OCI-M2 (cell line): ENCODE results near the gene NOTCH4.

Source experiments
- DNase-seq: peaks from one replicate; lab custom pipeline; 2025; ENCODE audit not compliant: unreplicated experiment; lab: John Stamatoyannopoulos, UW

The NOTCH4 gene

DNA sequence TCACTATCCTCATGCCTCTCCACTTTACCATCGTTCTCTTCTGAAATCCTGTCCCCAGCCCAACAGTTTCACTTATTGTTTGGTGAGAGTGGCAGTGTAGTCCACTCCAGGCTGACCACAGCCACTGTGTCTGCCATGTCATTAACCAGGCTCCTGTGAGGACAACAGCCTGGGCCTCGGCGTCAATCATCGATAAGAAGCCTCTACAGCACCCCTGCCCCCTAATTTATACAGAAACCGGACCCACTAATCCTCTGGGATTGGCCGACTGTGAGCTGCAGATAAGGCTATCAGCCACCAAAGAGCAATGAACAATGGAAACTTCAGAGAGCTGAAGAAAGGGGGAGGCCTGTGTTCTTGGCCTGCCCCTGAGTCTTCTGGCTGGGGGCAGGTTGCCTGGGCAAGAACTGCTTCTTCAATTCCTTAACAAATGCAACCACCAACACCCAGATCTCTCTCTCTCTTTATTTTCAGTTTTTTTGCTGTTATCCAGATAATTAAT is 56.1 kb downstream of the NOTCH4 start:
- peak; percentile 73 for DNase-seq

DNA sequence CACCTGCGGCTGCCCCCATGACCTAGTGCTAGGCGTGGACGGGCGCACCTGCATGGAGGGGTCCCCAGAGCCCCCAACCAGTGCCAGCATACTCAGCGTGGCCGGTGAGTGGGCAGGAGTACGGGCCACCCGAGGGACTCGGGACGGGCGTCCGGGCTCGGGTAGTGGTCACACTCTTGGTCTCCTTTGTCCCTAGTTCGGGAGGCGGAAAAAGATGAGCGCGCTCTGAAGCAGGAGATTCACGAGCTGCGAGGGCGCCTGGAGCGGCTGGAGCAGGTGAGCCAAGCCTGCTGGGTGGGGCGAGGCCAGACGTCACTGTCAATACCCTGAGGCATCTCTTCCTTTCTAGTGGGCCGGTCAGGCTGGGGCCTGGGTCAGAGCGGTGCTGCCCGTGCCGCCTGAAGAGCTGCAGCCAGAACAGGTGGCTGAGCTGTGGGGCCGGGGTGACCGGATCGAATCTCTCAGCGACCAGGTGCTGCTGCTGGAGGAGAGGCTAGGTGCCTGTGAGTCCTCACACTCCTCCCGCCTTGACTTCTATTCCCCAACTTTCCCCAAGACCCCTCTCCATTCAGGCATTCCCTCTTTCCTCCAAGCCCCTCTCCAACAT is 56.6 kb downstream of the NOTCH4 start:
- DNase-seq, result no peak

DNA sequence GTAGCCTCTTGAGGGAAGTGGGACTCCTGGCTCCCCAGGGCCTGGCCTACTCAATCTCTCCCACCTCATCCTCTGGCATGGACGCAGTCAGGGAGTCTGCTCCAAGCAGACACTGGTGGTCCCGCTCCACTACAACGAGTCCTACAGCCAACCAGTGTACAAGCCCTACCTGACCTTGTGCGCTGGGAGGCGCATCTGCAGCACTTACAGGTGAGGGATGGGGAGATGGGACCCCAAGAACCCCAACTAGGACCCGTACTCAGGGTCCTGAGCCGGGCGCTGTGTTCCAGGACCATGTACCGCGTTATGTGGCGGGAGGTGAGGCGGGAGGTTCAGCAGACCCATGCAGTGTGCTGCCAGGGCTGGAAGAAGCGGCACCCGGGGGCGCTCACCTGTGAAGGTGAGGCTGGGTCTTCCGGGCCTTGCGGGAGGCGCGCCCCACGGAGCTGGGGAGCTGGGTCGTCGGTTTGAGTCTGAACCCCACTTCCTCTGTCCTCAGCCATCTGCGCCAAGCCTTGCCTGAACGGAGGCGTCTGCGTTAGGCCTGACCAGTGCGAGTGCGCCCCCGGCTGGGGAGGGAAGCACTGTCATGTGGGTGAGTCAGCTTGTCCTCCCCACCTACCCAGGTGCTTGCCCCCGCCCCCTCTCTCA is 57.3 kb downstream of the NOTCH4 start:
- no peak for DNase-seq

DNA sequence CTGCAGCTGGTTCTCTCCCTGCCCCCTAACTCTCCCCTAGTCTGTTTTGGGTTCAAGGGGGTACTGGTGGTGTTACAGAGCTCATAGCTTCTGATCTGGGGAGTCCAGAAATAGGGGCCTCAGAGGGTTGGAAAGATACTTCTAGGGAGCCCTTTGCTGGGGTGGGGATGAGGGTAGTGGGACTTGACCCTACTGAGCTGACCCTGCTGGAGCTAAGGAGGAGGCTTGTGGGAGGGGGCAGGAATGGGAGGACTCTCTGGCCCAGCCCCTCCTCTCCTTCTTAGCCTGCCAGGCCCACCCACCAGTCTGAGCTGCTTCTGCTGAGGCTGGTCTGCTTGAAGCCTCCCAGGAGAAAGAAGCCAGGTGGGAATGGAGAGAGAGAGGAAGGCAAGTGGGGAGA is 59.6 kb downstream of the NOTCH4 start, which contains the start of gene EGFL8:
TSS of gene EGFL8 (plus strand) at position 301 of the 400 bp plus-strand sequence. CDS start 1,571 bp downstream, outside the sequence.
- no peak for DNase-seq

DNA sequence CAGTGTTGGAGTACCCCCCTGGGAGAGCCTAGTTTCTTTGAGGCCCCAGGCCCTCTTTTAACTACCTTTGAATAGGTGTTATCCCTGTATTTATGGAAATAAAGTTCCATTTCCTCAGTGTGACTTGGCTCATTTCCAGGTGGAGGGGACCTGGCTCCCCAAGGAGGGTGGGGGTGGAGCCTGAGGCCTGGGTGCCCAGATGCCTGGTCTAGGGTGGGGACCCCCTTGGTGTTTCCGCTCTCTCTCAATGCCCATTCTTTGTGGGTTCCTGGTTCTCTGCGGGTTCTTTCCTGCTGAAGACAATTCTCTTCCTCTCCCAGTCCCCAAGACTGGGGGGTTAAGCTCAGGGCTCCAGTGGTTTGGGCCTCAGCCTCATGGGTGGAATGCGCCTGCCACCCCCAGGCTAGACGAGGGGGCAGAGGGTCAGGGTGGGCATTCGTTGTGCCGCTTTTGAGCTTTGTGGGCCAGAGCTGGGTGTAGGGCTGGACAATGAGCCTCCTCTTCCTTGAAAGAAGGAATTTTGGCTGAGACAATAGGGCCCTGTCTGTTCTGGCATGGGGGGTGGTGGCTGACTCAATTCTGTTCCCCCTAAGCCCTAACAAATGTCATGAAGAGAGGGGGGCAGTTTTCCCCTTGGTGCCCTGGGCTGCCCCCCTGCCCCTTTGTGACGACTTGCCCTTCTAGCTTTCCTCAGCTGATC is 60.2 kb downstream of the NOTCH4 start:
- DNase-seq, result no peak

DNA sequence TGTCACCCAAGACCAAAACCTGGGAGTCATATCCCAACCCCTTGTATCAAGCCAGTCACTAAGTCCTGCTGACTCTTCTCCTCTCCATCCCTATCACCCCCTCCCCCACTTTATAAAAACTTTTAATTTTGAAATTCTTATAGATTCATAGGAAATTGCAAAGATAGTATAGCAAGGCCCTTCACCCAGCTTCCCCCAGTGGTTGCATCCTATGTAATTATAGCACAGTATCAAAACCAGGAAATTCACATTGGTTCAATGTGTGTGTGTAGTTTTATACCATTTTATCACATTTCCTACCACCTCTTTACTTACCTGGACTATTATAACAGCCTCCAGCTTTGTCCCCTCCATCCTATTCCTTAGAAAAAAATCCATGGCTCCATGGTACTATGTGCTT is 65.8 kb downstream of the NOTCH4 start:
- no peak for DNase-seq

DNA sequence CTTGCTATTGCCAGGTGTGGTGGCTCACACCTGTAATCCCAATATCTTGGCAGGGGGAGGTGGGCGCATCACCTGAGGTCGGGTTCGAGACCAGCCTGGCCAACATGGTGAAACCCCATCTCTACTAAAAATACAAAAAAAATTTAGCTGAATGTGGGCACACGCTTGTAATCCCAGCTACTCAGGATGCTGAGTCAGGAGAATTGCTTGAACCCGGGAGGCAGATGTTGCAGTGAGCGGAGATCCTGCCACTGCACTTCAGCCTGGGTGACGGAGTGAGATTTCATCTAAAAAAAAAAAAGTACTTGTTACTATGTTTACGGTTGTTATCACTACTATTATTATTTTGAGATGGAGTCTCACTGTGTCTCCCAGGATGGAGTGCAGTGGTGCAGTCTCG is 67.0 kb downstream of the NOTCH4 start:
- DNase-seq, result no peak

DNA sequence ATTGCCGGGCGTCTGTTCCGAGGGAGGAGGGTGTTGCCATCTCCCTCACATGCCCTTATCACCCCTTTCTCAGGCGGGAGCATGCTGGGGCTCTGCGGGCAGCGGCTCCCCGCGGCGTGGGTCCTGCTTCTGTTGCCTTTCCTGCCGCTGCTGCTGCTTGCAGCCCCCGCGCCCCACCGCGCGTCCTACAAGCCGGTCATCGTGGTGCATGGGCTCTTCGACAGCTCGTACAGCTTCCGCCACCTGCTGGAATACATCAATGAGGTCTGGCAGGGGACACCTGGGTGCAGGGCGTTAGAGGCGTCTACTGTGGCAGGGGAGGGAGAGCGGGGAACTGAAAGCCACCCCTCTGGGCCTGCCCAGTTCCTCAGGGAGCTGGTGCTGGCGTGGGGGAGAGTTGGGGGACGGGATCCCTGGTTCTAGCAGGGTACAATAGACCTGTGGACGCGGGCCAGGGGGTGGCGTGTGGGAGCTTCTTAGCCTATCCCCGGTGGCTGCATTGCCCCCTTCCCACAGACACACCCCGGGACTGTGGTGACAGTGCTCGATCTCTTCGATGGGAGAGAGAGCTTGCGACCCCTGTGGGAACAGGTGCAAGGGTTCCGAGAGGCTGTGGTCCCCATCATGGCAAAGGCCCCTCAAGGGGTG is 69.2 kb downstream of the NOTCH4 start:
- DNase-seq, result no peak

DNA sequence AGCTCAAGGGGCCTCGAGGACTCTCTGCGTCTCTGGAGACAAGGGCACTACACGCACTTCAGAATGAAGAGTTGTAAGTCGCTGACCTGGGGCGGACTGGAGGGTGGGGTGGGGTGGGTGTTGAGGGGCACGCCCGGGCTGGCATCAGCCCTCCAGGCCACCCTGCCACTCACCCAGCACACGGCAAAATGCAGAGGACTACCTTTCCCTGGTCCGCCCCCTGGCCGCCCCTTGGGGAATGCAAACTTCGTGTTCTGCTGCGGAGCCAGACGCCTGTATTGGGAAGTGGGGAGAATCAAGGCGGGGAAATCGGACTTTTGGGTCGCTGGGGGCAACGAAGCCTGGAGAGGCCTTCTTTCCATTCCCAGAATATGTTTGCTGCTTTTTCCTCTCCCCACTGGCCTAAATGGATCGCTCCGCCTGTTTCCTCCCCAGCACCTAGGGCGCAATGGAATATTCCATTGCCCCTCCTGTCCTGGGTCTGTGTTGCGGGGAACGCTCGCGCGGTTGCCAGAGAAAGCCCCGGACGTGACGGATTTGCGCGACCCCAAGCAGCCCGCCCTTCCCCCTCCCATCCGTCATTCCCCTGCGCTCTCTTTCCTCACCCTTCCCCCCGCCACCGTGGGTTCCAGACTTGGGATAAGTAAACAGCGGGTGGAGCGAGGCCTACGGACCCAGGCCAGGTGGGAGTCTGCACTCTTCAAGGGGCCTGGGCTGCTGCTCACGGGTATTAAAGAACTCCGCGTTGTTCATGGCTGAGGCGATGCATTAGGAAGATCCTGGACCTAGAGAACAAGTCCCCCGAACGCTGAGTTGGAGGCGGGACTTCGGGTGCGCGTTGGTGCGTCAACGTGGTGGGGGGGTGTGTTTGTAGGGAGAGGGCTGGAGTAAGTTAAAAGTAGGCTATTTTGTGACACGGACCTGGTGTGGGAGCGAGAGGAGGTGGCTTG is 70.0 kb downstream of the NOTCH4 start, which contains the start of gene PPT2:
TSS of gene PPT2 (plus strand) at position 578 of the 950 bp plus-strand sequence. CDS start 454 bp downstream, outside the sequence.
- DNase-seq, result peak; percentile 59

DNA sequence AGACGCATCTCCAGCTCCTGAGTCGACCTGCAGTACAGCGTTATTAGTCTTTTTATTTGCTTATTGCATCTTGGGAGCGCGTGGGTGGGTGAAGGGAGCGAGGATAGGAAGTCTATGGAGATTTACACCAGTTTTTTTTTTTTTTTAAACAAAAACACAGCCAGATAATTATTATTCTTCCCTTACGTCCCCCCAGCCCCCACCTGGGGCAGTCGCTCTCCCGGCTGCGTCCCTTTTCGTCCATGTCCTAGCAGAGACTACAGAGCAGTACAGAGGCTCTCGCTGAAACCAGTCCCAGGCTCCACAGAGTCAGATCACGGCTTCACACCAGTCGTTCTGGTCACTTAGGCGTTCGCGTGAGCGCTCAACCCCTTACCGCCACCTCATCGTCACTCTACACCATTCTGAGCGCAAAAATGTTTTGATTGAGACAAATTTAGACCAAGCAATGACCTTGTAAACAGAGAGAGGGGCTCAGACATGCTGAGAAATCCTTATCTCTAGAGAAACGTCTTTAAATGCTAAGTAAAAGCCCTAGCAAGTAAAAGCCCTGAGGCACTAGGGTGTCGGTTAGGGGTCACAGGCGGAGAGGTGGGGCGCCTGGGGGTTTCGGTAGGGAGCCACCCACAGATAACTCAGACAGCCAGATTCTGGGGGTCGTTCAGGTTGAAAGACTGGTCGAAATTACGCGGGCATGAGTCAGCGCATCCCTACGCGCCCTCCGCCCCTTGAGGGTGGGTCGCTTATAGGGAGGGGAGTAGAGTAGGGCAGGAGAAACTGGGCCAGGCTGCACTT is 70.9 kb downstream of the NOTCH4 start:
- peak; percentile 40 for DNase-seq

DNA sequence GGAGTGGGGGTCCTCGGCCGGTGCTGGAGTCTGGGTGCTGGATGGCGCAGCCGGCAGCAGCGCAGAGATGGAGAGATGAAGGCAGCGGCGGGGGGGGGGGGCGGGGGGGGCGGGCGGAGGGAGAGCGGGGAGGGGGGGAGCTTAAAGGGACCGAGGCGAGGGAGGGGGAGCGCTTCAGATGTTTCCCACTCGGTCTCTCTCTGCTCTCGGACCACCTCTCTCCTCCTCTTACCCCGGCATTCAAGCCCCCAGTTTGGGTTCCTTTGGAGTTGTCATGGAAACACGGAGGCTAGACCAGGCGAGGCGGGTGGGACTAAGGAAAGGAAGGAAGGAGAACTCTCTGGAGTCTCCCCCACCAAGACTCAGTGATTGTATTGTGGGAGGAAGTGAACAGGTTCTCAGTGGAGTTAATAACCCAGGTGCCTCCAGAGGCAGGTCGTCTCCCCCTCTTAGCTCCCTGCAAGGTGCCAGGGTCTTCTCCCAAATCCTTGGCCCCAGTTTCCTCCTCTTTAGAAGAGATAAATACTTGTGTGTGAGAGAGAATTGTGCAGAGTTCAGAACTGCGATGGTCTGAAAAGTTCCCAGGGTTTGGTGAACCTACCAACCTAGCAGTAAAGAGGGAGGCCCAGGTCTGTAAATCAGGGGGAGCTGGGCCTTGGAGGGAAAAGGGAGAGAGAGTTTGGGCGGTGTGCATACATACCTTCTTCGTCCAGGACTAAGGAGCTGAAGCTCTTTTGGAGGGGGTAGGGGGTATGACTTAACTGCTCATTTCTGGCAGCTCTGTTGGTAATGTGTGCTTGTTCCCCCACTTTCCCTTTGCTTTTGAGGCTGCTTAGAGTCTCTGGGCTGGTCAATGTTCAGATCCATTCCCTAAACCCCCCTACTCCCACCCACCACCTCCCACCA is 71.8 kb downstream of the NOTCH4 start, which contains the start of gene PRRT1:
TSS of gene PRRT1 (minus strand) at position 77 of the 906 bp plus-strand sequence. CDS start 112 bp downstream, outside the sequence.
- no peak for DNase-seq

DNA sequence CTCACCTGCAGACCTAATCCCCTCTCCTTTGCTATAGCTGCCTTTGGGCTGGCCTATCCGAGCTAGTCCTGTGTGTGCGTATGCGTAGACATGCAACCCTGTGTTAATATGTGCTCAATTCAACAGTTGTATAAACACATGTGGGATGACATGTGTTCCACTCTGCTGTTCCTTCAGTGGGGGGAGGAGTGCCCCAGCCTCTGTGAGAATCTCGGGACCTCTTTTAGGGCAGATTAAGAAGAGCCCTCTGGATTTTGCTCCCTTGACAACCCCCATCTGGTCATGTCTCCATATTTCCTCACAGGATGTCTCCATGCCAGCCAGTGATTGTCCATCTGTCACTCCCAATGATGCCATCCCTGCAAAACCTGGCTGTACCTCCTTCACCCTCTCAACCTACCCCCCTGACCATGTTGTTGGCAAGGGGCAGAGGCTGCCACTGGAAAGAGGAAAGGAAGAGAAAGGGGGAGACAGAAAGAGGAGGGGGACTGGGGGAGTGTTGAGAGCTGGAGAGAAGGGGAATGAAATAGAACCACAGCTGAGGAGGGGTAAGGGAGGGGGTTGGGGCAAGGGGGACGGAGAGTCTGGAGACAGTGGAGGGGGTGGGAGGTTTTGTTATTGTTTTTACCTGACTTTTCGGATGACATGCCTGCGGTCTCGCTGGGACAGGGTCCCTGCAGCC is 72.5 kb downstream of the NOTCH4 start:
- DNase-seq, result no peak

DNA sequence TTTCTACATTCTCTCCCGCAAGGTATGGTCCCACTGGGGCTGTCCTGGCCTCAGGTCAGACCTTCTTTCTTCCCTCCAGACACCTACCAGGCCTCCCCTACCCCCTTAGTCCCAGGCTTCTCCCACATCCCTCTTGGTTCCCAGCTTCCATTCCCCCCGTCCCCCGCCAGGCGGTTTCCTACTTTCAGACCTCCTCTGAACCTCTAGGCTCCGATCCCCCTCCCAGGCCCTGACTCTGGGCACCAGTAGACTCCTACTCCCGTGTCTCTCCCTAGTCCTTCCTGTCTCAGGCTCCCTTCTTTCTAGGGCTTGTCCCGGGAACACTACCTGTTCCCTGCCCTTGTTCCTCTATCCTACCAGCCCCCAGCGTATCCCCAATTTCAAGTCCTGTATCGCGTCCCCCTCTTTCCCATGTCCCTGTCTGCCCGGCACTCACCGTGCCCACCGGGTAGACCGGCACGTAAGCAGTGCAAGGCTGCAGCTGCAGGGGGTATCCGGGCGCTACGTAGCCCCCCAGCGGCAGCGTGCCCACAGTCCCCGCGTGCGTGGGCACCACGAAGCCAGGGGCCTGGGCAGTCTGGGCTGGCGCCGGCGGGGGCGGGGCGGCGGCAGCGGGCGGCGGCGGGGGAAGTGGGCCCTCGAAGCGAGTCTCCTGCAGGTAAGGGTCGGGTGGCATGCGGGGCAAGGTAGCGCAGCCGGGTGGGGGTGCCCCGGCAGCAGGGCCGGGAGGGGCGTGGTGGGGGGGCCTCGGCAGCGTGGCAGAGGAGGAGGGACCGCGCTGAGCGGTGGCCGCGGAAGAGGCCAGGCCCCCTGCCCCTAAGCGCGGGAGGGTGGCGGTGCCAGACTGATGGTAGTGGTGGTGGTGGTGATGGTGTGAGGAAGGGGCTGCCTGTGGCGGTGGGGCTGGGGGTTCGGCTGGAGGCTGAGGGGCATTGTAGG is 73.7 kb downstream of the NOTCH4 start:
- no peak for DNase-seq

DNA sequence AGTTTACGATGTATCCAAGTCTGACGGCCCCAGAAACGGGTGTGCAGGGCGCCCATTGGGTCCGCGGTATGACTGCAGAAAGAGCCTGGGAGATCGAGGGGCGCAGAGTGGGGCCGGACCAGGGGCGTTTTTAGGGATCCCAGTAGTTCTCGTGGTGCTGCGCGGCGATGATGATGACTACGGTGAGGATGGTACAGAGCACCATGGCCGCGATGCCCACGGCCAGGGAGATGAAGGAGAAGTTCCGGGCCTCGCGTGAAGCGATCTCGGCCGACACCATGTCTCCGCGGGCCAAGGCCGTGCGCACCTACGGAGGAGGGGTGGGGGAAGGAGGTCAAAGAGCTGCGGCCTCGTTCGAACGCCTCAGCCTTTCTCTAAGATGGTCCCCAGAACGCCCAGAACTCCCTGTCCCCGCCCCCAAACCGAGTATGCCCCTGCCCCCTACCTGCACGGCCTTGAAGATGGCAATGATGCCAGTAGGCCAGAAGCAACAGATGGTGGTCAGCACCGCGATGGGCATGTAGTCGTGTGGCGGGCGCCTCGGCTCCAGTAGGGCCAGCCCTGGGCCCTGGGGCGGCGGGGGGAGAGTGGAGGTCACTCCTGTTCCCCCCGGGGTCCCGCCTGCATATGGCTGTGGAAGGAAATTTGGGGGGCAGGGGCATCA is 74.6 kb downstream of the NOTCH4 start:
- no peak for DNase-seq

DNA sequence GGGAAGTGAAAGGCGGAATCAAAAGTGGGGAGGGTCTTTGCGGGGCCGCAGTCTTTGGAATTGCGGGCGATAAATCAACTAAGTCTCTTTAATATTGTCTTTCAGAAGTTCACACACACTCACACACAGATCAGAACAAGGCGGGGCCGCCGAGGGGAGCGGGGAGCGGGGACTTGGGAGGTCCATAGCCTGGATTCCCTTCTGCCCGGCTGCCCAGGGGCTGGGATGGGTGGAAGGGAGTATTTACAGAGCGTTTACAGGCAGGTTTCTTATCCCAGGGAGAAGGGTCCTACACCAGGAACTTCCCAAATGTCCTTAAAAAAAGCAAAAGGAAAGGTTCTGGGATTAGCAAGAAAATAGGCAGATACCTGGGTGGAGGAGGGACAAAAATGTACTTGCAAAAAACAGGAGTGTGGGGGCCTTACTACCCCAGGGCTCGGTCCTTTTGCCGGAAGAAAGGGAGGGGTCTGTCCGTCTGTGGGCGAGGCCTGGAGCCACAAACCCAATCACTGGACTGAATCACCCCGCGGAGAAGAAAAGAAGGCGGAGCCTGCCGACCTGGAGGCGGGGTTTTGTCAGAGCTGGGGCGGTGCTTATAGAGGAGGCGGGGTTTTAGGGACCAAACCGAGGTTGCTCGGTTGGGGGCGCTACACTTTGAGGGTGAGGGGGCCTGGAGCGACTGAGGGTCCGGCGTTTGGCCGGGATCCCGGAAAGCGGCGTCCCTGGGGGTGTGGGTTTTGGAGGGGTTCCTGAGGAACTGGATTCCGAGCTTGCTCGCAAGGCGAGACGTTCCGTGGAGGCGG is 75.4 kb downstream of the NOTCH4 start:
- DNase-seq, result no peak
